Putamen (tissue), 1 donor: ENCODE measurements around the gene GOLGA2.
A peak's percentile ranks its signal among the peaks of the same experiment; 100 is the strongest.
"Not testable (repeated sequence)": the region's sequence is repeated elsewhere in the genome, so short reads cannot be mapped to it uniquely, and the experiment has no call there.

Experiments
- DNase-seq: peaks from one replicate; pipeline ENCODE4 v3.0.0-alpha.2; 2016; ENCODE audit warnings: low spot score

Gene GOLGA2

DNA sequence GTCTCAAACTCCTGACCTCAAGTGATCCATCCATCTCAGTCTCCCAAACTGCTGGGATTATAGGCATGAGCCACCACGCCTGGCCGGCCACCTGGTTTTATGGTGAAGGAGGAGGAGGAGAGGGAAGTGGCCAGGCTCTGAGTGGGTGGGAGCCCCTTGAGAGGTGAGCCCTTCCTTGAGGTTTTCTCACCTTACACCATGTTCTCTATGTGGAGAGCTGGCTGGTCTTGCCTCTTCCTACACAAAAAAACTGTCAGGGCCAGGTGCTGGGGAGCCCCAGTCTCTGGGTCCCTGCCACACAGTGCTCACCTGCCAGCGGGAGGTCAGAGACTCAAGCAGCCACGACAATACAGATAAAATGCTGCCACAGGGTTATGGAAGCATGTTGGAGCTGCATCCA, 18.3 kb upstream of the GOLGA2 start:
- no peak for DNase-seq

DNA sequence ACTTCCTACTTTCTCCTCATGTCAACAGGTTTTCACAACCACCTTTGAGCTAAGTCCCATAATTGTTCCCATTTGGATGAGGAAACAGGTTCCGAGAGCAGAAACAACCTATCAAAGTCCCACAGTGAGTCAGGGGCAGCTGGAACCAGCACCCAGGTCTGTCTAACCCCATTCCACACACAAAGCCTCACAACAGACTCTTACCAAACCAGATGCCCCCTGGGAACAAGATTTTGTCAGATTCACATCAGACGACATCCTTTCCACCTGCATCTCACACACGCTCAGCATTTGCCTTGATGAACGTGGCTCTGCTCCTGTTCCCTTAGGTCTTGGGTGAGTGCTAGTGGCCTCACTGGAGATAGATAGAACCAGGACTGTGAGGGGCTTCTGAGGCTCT, 17.3 kb upstream of the GOLGA2 start:
- DNase-seq: no peak

DNA sequence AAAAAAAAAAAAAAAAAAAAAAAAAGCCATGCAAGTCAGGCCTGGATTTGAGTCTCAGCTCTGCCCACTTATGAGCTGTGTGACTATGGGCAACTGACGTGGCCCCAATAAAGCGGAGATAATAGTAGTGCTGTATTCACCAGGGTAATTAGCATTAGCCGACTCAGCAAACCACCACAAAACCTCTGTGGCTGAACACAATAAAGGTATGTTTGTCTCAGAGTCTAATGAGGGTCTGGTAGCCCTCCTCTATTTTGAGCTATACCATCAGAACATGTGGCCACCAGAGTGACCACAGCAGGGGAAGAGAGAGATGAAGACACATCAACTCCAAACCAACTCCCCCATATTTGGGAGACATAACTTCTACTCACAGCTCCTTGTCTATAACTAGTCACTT, 16.2 kb upstream of the GOLGA2 start:
- DNase-seq: no peak

DNA sequence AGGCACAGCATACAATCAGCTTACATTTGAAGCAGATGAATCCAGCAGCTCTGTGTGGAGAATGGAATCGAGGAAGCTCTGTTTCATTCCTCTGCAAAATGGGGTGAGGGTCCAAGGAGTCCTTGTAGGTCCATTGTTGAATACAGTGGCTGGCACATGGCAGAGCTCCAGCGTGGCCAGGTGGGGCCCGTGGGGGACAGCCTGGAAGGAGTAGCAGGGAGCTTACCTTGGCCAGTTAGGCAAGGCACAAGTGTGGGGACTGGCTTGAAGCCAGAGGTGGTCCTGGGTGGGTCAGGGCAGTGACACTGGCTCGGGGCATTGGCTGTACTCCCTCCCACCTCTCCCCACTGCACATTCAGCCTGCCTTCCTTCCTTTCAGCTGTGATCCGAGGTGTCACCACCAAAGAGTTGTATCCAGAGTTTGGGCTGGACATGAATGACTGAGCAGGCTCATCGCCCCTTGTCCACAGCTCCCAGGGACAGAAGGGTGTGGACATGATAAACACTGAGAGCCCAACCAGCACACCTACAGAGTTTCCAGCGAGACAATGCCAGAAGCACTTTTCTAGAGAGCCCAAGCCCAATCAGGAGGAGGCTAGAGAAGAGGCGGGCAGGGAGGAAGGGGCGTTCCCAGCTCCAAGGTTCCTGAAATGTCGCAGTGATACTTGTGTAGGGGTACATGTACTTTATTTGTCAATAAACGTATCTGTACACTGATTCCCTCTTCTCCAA, 12.6 kb upstream of the GOLGA2 start:
- DNase-seq: no peak

DNA sequence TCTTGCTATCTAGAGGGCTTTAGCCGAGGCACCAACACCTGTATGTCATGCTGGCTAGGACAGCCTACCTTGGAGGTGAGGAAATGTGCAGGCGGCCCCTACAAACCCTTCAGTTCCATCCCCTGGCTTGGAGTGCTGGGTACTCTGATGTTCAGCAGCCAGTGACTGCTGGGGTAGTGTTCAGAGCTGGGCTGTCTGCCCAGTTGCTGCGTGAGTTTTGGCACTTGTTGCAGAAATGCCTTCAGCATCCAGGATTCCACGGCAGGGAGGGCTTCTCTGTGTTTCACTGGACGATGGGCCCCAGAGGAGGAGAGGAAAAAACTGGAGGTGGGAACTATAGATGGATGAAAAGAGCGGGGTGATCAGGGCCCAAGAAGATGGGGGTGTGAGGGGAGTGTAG, 10.6 kb upstream of the GOLGA2 start:
- peak; percentile 78 for DNase-seq

DNA sequence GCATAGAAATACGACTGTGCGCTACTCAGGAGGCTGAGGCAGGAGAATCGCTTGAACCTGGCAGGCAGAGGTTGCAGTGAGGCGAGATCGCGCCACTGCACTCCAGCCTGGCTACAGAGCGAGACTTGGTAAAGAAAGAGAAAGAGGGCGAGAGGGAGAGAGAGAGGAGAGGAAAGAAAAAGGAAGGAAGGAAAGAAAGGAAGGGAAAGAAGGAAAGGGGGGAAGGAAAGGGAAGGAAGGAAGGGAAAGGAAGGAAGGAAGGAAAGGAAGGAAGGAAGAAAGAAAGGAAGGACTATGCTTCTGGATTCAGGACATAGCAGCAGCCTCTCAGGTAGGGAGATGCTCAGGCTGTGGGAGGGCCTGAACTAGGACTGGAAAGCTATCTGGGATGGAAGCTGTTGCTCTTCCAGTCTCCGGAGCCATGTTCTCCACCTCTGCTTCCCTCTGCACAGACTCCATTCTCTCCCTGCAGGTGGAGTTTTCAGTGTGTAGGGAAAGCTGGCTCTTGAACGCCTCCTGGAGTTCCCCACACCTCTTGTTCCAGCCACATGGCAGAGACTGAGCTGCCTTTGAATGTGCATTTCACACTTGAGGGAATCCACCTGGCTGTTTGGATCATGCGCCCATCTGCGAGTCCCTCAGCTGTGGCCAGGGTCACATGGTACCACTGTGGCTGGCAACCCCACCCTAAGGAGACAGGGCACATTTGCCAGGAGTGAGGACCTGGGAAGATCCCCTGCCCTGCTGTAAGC, 9.4 kb upstream of the GOLGA2 start:
- DNase-seq: no peak

DNA sequence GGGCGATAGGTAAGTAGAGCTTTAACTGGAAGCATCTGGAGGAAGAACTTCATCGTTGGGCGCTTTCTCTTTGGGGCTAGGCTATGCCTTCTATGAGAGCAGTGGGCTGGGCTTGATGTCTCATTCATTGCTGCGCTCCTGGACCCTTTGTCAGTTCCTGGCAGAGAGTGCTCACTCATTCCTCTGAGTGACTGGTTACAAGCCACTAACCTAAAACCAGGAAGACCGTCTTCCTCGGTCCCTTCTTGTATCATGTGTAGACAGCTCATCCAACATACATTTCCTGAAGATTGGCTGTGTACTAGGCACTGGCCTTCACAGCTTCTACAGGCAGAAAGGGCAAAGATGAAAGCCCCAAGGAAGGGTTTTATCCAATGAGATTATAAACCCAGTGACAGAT, 6.7 kb upstream of the GOLGA2 start:
- DNase-seq: no peak

DNA sequence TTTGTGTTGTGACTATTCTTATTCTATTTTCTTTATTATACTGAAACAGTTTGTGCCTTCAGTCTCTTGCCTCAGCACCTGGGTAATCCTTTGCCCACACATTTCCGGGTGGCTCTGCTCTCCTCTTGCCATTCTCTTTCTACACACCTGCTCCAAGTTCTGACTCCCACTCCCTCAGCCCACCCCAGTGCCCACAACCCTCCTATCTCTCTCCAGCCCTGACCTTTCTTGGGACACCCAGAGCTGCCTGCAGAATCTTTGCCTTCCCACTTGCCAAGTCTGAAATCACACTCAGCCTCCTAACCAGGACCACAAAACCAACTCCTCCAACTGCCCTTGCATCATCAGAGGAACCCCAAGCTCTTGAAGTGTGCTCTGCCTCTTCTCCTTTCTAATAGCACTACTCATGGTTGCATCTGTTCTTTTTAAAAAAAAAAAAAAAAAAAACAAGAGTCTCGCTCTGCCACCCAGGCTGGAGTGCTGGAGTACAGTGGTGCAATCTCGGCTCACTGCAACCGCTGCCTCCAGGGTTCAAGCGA, 4.3 kb upstream of the GOLGA2 start:
- no peak for DNase-seq

DNA sequence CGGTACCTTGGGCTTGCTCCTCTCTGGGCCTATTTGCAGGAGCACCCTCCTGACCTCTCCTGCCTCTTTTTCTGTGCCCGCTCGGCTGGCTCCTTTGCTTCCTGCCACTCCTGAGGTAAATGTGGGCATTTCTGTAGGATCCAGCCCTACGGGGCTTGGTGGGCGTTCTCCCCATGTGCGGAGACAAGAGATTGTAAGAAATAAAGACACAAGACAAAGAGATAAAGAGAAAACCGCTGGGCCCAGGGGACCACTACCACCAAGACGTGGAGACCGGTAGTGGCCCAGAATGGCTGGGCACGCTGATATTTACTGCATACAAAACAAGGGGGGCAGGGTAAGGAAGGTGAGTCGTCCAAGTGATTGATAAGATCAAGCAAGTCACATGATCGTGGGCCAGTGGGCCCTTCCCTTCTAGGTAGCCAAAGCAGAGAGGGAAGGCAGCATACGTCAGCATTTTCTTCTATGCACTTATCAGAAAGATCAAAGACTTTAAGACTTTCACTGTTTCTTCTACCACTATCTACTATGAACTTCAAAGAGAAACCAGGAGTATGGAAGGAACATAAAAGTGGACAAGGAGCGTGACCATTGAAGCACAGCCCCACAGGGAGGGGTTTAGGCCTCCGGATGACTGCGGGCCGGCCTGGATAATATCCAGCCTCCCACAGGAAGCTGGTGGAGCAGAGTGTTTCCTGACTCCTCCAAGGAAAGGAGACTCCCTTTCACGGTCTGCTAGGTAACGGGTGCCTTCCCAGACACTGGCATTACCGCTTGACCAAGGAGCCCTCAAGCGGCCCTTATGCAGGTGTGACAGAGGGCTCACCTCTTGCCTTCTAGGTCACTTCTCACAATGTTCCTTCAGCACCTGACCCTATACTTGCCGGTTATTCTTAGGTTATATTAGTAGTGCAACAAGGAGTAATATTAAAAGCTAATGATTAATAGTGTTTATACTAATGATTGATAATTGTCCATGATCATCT, 3.6 kb upstream of the GOLGA2 start:
- not testable (repeated sequence) for DNase-seq

DNA sequence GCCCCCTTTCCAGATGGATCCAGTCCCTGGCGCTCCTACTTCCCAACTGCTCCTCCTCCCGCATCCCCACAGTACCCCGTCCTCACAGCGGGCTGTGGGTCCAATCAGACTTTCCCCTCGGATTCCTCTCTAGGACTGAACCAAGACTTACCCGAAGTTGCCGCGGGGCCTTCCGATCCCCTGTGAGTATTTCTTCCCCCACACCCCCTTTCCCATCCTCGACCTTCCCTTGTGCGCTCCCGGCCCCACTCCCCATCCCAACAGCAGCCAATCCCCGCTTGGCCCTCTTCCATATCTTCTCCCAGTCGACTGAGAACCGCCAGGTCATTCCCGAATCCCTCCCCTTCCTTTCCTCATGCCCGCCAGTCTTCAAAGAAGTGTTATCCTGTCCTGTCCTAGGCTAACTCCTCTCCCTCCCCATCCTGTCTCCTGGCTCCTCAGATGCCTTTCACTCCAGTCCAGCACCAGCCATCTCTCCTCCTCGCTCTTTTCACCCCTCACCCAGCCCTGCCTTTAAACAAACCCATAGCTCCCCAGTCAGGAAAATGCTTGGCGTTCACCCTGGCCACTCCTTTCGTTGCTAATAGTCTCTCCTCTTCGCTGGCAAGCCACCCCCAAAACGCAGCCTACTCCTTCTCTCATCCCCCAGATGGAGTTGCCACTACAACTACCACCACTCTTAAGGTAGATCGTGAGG, 915 bp upstream of the GOLGA2 start:
- no peak for DNase-seq

DNA sequence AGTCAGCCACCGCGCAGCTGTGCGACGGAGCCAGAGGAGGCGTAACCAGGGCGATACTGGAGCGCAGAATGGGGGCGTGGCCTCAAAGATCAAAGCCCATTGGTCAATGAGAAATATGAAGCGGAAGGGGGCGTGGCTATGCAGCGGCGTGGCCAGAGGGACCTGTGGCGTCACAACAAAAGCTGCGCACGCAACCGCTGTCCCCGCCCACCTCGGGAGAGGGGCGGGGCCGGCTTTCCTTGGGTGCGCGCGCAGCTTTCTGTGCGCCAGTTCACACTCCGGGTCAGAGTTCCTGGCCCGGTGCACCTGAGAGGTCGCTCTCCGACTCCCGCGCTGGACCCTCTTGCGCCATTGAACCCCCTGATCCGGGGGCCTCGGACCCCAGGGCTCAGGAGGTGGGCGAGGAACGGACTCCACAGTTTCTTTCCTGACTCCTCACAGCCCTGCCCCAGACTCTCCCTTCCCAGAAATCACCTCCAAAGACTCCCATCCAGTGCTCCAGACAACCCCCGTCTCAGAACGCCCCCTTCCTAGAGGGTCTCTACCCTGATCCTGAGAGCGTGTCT, 284 bp upstream of the GOLGA2 start, which contains the start of gene SWI5:
TSS of gene SWI5 (plus strand) at position 269 of the 566 bp plus-strand sequence.
- DNase-seq: peak; percentile 98

DNA sequence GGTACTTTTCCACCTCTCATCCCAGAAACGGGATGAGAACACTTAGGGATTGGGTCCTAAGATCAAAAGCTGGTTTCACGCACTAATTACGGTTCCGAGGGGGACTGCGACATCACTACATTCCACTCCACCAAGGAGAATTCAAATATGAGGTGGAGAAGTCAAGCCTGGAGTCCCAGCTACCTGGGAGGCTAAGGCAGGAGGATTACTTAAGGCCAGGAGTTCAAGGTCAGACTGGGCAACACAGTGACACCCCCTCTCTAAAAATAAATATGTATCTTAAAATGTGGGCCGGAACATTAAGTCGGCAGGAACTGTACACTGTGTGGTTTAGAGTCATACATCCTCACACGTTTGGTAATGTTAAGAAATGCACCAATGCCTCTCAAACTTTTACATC, 1.6 kb downstream of the GOLGA2 start:
- no peak for DNase-seq

DNA sequence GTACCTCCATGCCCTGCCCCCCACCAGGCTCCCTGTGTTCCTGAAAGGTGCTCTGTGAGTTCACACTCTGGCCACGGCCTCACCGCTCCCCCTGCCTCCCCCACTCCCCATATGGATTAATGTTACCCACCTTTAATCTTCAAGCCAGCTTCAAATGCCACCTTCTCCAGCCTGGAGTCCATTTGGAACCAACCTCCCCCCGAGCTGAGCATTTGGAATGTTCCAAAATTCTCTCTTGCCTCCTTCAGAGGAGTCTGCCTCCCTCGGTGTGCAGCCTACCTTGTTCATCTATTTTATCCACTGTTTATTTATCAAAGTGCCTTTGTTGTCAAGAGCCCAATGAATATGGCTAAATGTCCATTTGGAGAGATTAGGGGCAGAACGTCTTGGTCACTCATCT, 4.3 kb downstream of the GOLGA2 start:
- DNase-seq: no peak

DNA sequence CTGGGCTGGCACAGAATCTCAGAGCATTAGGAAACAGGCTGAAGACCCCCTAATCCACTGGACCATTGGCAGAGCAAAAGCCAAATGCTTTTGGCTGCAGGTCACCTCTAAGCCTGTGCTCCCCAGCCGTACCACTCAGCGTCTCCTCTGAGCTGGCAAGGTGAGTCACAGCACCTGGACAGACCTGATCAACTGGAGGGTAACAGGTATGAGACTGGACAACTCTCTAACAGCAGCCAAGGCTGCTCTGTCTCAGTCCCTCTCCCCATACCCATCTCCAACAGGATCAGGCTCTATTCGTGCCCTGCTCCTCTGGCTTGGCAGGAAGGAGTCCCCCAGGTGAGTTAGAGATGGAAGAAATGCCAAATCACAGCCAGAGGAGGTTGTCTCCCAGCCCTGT, 4.7 kb downstream of the GOLGA2 start:
- no peak for DNase-seq

DNA sequence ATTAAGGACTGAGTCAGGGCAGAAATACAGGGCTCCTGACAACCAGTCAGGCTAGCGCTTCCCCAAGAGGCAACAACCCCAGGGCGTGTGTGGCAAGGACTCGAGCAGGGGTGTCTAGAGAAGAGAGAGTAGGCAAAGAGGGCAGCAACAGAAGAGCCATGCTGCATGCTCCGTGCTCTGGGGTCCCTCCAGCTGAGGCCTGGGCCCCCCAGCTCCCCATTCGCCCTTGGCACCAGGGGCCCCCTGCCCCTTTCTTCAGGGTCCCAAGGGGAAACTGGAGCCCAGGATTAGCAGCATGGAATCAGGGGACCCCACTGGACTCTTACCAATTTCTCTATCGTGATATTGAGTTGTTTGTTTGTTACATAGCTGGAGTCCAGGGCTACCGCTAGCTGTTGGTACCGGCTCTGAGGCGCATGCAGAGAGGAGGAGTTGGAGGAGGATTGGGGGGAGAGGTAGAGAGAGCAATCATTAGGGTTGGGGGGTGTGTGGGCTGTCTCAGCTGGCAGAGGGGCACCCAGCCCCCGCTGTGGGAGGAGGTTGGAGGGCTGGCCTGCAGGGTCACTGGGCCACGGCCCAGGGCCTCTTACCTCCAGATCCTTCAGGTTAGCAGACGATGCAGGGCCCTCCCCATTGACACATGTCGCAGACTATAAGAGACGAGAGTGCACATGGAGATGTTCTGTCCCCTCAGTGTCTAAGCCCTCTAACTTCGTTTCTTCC, 8.8 kb downstream of the GOLGA2 start:
- no peak for DNase-seq

DNA sequence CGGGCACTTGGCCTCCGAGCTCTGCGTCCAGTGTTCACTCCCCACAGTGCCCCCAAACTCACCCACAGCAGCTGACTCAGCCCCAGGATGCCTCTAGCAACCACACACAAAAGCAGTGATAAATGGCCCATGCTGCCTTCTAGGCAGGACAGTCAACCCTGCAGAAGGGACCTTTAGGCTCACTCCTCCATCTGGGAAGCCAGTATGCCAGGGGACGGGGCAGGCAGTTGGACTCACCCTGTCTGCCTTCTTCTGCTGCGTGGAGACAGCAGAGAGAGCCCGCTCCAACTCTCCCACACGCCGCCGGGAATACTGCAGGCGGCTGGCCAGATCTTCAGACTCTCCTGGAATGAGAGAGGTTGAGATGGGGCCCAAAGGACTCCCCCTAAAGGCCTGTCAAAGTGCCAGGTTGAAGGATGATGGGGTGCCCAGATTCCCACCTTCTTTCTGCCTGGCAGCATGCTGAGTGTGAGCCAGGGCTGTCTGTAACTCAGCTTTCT, 10.4 kb downstream of the GOLGA2 start:
- no peak for DNase-seq

DNA sequence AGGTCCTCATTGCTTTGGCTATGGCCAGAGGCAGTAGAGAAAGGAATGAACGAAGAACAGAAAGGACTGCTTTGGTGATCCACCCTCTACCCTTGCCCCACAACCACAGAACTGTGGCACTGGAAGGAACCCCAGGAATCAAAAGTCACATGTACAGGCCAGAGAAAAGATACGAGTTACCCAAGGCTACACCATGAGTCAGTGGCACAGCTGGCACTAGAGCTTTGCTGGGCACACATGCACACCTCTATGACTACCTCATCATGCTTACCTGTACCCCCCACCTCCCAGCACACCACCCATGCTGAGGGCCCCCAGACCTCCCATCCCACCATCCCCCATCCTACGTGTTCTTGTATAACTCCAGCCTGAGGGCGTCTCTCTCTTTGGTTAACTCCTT, 13.1 kb downstream of the GOLGA2 start:
- no peak for DNase-seq

DNA sequence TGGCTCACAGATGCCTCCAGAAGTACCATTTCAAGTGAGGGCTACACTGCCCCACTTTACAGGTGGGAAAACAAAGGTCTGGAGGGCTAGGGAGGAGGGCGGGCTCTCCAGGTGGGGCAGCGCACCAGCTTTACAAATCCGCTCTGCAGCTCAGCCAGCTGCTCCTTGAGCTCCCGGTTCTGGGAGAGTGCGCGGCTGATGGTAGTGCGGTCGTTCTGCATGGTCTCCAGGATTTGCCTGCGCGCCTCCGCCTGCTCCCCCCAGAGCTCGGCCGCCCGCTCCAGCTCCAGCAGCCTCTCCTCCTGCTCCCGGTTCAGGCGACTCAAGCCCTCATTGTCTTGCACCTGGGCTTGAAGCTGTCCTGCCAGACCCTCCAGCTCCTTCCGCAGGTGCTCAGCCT, 15.5 kb downstream of the GOLGA2 start:
- DNase-seq: no peak

DNA sequence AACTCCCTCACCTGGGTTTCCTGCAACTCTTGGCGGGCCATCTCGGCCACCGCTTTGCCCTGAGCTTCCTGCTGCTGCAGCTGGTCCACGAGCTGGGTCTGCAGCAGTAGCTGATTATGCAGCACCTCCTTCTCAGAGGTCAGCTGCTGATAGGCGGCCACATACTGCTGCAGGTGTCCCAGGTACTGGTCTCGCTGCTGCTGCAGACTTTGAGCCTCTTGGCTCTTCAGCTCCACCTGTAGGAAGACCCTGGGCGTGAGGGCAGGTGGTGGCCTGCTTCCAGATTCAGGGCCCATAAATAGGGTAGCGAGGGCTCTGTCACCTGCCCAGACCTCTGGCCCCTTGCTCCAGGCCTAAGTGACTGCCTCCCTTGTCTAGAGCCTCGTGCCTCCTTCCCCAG, 16.7 kb downstream of the GOLGA2 start:
- no peak for DNase-seq

DNA sequence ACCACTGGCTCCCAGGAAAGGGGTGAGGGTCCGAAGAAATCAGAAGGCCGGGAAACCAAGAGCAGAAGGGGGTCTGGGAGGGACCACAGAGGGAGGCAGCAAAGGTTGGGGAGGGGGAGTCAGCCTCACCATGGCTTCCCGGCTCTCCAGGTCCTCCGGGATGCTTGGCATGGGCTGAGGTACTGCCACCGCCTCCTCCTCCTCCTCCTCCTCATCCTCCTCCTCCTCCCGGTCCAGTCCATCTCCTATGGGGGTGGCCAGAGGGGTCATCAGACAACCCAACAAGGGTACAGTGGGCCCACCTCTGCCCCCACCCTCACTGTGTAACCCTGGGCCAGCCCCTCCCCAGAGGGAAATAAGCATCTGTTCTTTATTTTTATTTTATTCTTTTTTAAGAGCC, 17.5 kb downstream of the GOLGA2 start:
- DNase-seq: no peak
